Measurements from ENCODE around the gene UBE2N.

UBE2N gene, protein sequence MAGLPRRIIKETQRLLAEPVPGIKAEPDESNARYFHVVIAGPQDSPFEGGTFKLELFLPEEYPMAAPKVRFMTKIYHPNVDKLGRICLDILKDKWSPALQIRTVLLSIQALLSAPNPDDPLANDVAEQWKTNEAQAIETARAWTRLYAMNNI

DNA sequence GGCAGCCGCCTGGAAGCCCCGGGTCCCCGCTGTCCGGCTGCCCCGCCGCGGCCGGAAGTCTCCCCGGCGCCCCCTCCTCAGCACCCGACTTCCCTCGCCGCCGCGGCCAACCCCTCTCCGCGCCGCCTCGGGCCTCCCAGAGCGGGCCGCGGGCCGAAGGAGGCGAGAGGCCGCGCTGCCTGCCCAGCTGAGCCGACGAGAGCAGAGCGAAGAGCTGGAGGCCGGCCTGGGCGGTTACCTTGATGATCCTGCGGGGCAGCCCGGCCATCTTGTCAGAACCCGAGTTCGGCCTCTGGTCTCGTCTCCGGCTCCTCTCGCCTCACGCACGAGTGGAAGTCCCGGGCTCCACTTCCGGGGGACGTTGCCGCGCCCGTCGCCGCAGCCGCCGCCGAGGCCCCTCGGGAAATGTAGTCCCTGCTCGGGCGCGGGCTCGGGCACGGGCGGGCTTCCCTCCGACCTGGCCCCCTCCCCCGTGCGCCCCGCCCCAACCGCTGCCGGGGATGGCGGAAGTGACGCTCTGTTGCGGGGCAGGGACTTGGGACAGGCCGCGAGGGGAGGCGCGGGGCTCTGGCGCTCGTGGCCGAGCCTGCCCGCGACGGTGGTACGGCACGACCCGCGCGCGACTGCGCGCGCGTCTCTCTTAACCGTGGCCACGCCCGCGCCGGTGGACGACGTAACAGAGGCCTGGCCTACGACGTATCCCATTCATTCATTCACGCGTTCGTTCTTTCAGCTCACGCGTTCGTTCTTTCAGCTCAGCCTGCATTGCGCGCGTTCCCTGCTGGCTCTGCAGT lies at the start of gene UBE2N:
TSS of gene UBE2N (minus strand) at position 331 of the 794 bp plus-strand sequence. CDS start at position 268, 63 bp downstream.
- peak; percentile 87 to 99 (median 96) for DNase-seq

DNA sequence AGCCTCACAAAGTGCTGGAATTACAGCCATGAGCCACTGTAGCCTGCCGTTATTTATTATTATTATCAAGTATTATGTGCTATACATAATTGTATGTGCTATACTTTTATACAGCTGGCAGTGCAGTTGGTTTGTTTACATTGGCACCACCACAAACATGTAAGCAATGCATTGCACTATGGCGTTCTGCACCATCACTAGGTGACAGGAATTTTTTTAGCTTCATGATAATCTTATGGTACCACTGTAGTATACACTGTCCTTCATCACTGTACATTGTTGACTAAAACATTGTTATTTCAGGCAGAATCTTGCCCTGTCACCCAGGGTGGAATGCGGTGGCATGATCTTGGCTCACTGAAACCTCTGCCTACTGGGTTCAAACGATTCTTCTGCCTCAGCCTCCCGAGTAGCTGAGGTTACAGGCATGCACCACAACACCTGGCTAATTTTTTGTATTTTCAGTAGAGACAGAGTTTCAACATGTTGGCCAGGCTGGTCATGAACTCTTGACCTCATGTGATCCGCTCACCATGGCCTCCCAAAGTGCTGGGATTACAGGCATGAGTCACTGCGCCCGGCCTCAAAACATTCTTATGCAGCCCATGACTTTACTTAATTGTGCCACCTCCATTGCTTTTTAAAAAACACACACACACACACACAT lies 42.7 kb upstream of the UBE2N start:
- DNase-seq: no peak

DNA sequence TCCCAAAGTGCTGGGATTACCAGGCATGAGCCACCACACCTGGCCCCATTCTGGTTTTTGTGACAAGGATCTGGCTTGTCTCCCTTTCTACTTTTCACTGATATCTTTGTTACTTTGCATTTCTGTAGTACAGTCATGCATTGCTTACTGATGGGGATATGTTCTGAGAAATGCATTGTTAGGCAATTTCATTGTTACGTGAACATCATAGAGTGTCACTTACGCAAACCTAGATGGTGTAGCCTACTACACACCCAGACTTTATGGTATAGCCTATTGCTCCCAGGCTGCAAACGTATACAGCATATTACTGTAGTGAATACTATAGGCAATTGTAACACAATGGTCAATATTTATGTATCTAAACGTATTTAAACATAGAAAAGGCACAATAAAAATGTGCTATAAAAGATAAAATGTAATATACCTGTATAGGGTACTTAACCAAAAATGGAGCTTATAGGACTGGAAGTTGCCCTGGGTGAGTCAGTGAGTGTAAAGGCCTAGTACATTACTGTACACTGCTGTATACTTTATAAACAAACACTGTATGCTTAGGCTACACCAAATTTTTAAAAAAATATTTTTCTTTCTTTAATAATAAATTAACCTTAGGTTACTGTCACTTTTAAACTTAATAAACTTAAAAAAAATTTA lies 41.5 kb upstream of the UBE2N start:
- no peak for DNase-seq

DNA sequence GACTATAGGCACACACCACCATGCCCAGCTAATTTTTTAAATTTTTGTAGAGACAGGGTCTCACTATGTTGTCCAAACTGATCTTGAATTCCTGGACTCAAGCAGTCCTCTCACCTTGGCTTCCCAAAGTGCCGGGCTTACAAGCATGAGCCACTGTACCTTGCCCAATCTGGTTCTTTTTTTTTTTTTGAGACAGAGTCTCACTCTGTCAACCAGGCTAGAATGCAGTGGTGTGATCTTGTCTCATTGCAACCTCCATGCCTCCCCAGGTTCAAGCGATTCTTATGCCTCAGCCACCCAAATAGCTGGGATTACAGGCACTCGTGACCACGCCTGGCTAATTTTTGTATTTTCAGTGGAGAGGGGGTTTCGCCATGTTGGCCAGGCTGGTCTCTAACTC lies 41.0 kb upstream of the UBE2N start:
- no peak for DNase-seq

DNA sequence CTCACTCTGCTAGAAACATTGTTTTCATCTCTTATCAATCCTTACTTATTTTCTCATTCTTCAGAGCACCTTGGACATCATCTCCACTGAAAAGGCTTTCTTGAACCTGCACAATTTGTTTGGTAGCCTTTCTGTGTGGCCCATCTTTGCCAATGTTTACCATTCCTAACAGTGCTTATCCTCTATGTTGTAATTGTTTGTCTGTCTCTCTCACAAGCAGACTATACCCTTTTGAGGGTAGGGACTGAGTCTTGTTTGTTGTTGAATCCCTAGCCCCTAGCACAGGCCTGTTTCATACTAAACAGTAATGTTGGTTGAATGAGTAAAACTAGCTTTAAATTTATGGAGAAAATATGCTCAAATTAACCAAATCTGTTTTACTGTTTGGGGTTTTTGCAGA lies 34.8 kb upstream of the UBE2N start:
- DNase-seq: no peak

DNA sequence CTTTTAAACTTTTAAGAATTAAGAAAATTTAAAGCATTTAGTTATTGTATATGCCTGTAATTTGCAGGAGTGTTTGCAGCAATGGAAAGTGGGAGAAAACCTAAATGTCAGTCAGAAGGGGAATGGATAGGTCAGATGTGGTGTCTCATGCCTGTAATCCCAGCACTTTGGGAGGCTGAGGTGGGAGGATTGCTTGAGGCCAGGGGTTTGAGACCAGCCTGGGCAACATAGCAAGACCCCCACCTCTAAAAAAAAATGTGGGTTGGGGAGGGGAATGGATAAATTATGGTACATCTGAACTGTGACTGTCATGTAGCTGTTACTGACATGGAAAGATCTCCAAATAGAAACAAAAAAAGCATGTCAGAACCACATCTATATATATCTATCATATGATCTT lies 27.6 kb upstream of the UBE2N start:
- DNase-seq: no peak

DNA sequence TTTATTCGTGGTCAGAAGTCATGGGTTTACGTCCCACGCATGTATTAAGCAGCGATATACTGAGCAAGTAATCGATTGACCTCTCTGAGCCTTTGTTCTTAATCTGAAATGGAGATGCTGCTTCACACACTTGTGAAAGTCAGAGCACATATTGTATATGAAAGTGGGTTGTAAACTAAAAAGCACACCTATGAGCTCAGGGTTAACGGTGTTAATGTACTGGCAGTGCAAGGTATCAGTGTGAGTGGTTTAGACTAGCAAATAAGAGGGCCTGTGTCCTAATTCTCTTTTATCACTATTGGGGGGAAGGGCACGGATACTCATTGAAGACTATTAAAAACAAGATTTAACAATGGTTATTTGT lies 26.2 kb upstream of the UBE2N start:
- DNase-seq: no peak

DNA sequence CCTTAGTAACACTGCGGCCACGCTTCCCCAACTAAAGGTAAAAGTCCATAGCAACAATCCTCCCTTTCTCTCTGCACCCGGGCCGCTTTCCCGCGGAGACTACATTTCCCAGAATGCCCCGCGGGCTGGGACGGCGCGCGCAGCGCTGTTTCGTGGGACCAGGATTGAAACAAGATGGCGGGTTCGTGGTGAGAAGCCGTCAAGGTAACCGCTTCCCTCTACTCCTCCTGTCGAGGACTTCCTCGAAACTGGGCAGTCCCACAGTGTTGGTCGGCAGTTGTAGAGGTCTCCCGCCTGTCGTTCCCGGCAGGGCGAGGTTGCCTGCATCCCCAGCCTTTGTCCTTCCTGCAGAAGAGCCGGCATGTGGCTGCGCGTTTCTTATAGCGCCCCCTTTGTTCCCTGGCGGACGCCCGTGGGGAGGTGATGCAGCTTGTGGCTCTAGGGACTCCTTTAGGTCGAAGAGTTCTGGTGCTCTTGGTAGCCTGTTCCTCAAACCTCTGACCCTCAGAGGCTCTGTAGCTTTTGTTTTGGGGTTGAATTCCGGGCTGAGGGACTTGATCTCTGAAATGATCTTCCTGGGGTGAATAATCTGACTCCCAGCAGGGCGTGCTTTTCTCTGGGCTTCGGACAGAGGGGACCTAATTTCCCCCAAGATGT lies 25.7 kb upstream of the UBE2N start, which contains the start of gene MRPL42:
TSS of gene MRPL42 (plus strand) at position 164 of the 657 bp plus-strand sequence. CDS start 1,772 bp downstream, outside the sequence.
- DNase-seq: peak; percentile 38 to 90 (median 81)

DNA sequence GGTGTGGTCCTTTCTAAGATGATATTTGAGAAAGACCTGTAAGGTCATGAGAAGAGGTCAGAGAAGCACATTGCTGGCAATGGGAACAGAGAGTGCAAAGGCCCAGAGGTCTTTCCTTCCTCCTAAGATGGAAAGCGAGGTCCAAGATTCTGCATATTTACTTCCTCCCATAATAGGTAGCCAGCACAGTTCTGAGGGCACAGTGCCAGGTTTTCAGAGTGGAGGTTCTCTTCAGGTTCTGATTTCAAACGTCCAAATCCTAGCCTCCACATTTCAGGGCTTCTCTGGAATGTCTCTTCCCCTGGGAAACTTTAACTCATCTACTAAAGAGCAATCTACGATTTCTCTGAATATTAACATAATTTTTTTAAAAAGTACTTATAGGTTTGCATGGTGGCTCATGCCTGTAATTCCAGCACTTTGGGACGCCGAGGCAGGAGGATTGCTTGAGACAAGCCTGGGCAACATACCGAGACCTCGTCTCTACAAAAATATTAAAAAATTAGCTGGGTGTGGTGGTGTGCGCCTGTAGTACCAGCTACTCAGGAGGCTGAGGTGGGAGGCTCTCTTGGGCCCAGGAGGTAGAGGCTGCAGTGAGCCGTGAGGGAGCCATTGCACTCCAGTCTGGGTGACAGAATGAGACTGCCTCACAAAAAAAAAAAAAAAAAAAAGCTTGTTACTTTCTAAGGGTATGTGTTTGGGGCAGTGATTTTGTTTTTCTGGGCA lies 25.0 kb upstream of the UBE2N start:
- DNase-seq: peak in 4 of 58 donors; percentile 1 to 5 (median 2)

DNA sequence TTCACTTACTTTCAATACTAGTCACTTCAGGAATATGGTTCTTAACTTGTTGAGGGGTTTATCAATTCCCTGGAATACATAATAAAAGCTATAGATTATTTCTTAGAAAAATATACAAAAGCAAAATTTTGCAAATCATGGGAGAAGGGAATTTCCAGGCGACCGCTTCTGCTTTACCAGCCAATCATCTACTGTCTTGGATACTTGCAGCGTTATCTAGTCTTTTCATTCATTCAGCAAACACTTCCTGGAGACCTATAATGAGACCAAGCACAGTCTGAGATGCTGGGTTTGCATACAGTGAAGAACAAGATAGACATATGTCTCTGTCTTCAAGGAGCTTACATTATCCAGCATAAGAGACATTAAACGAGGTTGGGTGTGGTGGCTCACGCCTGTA lies 24.1 kb upstream of the UBE2N start:
- DNase-seq: no peak

DNA sequence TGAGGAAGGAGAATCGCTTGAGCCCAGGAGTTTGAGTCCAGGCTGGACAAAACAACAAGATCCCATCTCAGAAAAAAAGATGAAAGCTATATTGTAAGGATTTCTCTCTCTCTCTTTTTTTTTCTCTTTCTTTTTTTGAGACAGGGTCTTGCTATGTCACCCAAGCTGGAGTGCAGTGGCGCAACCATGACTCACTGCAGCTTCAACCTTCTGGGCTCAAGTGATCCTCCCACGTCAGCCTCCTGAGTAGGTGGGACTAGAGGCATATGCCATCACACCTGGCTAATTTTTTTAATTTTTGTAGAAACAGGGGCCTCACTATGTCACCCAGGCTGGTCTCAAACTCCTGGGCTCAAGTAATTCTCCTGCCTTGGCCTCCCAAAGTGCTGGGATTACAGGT lies 19.8 kb upstream of the UBE2N start:
- no peak for DNase-seq

DNA sequence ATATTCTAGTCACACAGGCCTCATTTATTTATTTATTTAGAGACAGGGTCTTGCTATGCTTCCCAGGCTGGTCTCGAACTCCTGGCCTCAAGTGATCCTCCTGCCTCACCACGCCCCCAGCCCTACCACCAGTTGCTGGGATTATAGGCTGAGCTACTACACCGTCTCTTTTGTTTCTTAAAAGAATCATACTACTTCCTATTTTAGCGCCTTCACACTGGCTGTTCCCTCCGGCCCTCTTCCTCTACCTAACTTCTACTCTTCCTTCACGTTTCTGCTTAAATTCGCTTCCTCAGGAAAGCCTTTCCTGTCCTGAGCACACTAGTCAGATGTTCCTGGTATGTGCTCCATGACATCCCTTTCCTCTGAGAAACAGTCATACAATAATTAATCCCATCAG lies 19.2 kb upstream of the UBE2N start:
- no peak for DNase-seq

DNA sequence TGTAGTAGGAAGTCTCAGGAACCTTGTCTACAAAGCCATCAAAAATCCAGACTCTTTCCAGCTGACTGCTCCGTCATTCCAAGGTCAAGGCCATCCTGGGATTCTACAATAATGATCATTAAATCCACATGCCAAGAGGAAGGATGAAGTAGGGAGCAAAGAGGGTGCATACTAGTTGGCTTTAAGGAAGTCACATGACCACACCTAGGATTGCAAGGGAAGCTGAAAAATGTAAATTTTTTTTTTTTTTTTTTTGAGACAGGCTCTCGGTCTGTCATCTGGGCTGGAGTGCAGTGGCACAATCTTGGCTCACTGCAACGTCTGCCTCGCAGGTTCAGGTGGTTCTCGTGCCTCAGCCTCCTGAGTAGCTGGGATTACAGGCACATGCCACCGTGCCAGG lies 18.3 kb upstream of the UBE2N start:
- DNase-seq: no peak

DNA sequence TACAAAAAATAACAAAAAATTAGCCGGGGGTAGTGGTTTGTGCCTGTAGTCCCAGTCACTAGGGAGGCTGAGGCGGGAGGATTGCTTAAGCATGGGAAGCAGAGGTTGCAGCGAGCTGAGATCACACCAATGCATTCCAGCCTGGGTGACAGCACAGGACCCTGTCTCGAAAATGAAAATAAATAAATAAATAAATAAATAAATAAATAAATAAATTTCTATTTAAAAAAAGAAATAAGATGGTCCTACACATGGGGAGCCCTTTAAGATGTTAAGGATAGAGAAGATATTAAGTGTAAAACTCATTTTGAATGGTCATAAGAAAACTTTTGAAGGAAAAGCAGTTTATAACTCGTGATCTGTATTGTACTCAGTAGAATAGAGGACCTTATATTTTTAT lies 17.4 kb upstream of the UBE2N start:
- no peak for DNase-seq

DNA sequence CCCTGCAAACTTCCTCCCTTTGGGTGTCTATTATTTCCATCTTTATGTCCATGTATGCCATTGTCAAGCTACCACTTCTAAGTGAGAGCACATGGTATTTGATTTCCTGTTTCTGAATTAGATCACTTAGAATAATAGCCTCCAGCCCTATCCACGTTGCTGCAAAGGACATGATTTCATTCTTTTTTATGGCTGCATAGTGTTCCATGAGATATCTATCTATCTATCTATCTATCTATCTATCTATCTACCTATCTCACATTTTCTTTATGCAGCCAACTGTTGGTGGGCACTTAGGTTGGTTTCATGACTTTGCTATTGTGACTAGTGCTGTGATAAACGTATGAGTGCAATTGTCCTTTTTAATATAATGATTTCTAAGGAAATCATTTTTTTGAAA lies 14.3 kb upstream of the UBE2N start:
- DNase-seq: no peak

DNA sequence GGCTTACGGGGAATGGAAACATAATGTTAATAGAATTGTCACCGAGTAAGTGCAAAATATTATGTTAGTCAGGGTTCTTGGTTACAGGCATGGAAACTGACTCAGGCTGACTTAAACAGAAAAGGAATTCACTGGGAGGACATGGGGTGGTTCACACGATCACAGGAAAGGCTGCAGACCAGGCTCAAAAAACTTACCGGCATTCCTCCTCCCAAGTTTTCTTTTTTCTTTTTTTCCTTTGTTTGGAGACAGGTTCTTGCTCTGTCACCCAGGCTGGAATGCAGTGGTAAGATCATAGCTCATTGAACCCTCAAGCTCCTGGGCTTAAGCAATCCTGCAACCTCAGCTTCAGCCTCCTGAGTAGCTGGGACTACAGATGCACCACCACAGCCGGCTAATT lies 11.9 kb upstream of the UBE2N start:
- no peak for DNase-seq

DNA sequence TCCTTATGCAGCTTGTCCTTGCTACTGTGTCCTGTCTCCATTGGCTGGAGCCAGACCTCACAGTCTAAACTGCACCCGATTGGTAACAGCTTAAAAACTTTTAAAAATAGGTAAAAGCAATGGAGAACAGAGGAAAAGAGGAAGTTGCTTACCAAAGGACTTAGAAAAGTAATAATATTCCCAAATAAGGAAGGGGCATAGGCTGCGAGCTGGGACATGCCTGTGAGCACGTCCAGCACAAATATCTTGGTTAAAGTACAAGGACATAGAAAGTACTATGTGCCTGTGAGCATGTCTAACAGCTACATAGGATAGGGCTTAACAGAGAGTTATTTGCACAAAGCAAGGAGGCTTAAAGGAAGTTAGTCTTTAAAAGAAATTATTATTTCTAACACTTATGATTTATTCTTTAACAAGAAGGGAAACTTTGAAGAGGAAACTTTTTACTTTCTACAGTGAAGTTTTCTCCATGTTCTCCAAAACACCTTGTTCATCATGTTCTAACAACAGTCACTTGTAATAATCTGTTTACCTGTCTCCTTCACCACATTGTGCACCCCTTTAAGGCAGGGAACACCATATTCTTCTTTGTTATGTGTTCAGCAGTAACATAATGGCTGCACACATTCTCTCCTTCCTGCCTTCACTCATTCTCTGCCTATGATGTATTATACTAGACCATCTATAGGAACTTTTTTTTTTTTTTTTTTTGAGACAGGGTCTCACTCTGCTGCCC lies 9.8 kb upstream of the UBE2N start:
- DNase-seq: no peak

DNA sequence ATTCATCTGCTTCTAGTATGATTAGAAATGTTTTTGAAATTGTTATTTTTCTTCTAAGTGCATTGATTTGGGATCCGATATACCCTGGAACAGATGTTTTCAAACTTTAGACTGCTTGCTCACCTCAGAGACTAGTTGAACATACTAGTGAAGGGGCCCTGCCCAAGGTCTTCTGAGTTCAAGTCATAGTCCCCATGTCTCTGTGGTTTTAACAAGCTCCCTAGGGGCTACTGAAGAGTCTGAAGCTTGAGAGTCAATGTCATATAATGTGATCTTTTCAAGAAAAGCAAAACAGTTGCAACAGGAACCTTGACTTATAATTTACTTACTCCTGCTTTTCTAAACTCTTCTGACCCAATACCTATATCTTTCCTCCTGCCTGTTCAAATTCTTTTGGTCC lies 7.5 kb upstream of the UBE2N start:
- DNase-seq: no peak

DNA sequence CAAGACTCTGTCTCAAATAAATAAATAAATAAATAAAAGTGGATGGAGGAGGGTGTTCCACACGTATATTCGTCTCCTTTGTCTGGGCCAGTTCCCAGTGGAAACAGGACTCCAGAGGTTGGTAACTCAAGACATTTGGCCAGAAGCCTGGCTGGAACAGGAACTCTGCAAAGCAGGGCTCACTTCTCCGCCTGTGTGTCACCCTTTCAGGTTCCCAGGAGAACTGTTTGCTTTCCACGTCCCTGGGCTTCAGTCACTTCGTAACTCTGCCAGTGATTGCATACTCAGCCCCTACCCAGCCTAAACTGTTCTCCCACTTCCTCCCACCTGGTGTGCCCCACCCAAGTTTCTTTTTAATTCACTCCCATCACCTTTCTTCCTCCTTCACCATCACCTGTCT lies 7.0 kb upstream of the UBE2N start:
- DNase-seq: peak in 1 of 58 donors; percentile 6
